SK-N-SH treated with all-trans-retinoic acid at 6 μM for 48 hours (cell line): ENCODE results near the gene DIAPH3.

Source experiments
- ATAC-seq: fragments of 200-7000 bp; cut with Tn5 transposase; 3 replicates; pipeline ENCODE4 v1.9.1; 2020; ENCODE audit warnings: mild to moderate bottlenecking, moderate library complexity
- ARNTL ChIP-seq: fragments of 450-650 bp; formaldehyde crosslinking; IDR thresholded peaks from 2 replicates; pipeline ENCODE4 v1.5.0; 2020; ENCODE audit warnings: low read depth, mild to moderate bottlenecking, moderate library complexity, borderline replicate concordance
- BACH2 ChIP-seq: fragments of 250-450 bp; sonication (Bioruptor Pico); IDR thresholded peaks from 2 replicates; pipeline ENCODE4 v1.9.0; 2021; ENCODE audit warnings: mild to moderate bottlenecking, borderline replicate concordance
- CSDC2 ChIP-seq: fragments of 250-450 bp; sonication (Bioruptor Pico); IDR thresholded peaks from 2 replicates; pipeline ENCODE4 v1.5.0; 2020; ENCODE audit warnings: mild to moderate bottlenecking, moderate library complexity
- ESRRG ChIP-seq: fragments of 250-450 bp; sonication (Bioruptor Pico); IDR thresholded peaks from 2 replicates; pipeline ENCODE4 v1.6.1; 2021; ENCODE audit warnings: mild to moderate bottlenecking
- GLIS3 ChIP-seq: fragments of 250-450 bp; sonication (Bioruptor Pico); IDR thresholded peaks from 2 replicates; pipeline ENCODE4 v1.5.0; 2020; ENCODE audit warnings: mild to moderate bottlenecking, moderate library complexity
- ISL1 ChIP-seq: fragments of 250-450 bp; sonication (Bioruptor Pico); IDR thresholded peaks from 2 replicates; pipeline ENCODE4 v2.1.2; 2022; ENCODE audit warnings: mild to moderate bottlenecking, moderate library complexity
- OSR1 ChIP-seq: fragments of 250-450 bp; sonication (Bioruptor Pico); IDR thresholded peaks from 2 replicates; pipeline ENCODE4 v1.8.0; 2022; ENCODE audit warnings: moderate library complexity, mild to moderate bottlenecking, inconsistent platforms
- PPARA ChIP-seq: fragments of 250-450 bp; sonication (Bioruptor Pico); IDR thresholded peaks from 2 replicates; pipeline ENCODE4 v1.5.0; 2020; ENCODE audit warnings: mild to moderate bottlenecking, borderline replicate concordance
- RARB ChIP-seq: fragments of 250-450 bp; sonication (Bioruptor Pico); IDR thresholded peaks from 2 replicates; pipeline ENCODE4 v1.8.0; 2021; ENCODE audit warnings: mild to moderate bottlenecking, moderate library complexity
- SNAI2 ChIP-seq: fragments of 250-450 bp; sonication (Bioruptor Pico); IDR thresholded peaks from 2 replicates; pipeline ENCODE4 v1.5.0; 2020; ENCODE audit warnings: mild to moderate bottlenecking, moderate library complexity
- TCF4 ChIP-seq: fragments of 250-450 bp; sonication (Bioruptor Pico); IDR thresholded peaks from 2 replicates; pipeline ENCODE4 v1.8.0; 2021; ENCODE audit warnings: mild to moderate bottlenecking, moderate library complexity, borderline replicate concordance
- TOX ChIP-seq: fragments of 250-450 bp; sonication (Bioruptor Pico); IDR thresholded peaks from 2 replicates; pipeline ENCODE4 v1.8.0; 2021; ENCODE audit warnings: mild to moderate bottlenecking, moderate library complexity, borderline replicate concordance
- ZC3H10 ChIP-seq: fragments of 250-450 bp; sonication (Bioruptor Pico); IDR thresholded peaks from 2 replicates; pipeline ENCODE4 v1.5.1; 2021; ENCODE audit warnings: mild to moderate bottlenecking, moderate library complexity
- ZFP3 ChIP-seq: fragments of 250-450 bp; sonication (Bioruptor Pico); IDR thresholded peaks from 2 replicates; pipeline ENCODE4 v1.5.0; 2020; ENCODE audit warnings: mild to moderate bottlenecking, moderate library complexity
- ZFP30 ChIP-seq: fragments of 450-650 bp; formaldehyde crosslinking; IDR thresholded peaks from 2 replicates; pipeline ENCODE4 v1.5.0; 2022; ENCODE audit warnings: mild to moderate bottlenecking, moderate library complexity
- ZNF565 ChIP-seq: fragments of 450-650 bp; formaldehyde crosslinking; conservative IDR thresholded peaks from 2 replicates; pipeline ENCODE4 v1.5.0; 2020; ENCODE audit warnings: low read depth, mild to moderate bottlenecking, moderate library complexity
- ZNF8 ChIP-seq: fragments of 450-650 bp; formaldehyde crosslinking; IDR thresholded peaks from 2 replicates; pipeline ENCODE4 v1.5.0; 2020; ENCODE audit warnings: mild to moderate bottlenecking, moderate library complexity
- TF ChIP-seq, protein P1 (sequence below): fragments of 250-450 bp; sonication (Bioruptor Pico); IDR thresholded peaks from 2 replicates; pipeline ENCODE4 v1.8.0; 2021; ENCODE audit warnings: low read depth, mild to moderate bottlenecking, moderate library complexity, borderline replicate concordance
- TF ChIP-seq, protein P2 (sequence below): fragments of 250-450 bp; sonication (Bioruptor Pico); IDR thresholded peaks from 2 replicates; pipeline ENCODE4 v1.5.1; 2021; ENCODE audit warnings: mild to moderate bottlenecking, moderate library complexity
- TF ChIP-seq, protein P3 (sequence below): fragments of 250-450 bp; sonication (Bioruptor Pico); IDR thresholded peaks from 2 replicates; pipeline ENCODE4 v1.5.1; 2020; ENCODE audit warnings: low read depth, mild to moderate bottlenecking, moderate library complexity
- TF ChIP-seq, protein P4 (sequence below): fragments of 250-450 bp; sonication (Bioruptor Pico); IDR thresholded peaks from 2 replicates; pipeline ENCODE4 v1.5.0; 2020; ENCODE audit warnings: mild to moderate bottlenecking, moderate library complexity

The DIAPH3 gene

DNA sequence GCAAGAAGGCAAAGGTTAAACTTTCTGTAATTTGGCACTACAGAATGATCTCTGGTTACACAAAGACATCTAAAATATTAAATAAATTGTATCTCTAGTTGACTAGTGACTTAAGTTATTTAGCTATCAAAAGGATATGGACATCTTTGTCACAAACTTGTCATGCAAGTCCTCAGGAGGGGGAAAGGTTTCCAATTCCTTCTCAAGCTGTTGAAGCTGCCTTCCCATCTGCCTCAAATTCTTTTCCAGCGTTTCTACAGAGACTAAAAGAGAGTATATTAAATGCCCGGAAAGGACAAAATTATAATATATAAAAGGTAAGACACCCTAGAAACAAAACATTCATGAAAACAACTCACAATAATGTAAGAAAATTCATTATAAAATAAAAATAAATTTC is 324.5 kb downstream of the DIAPH3 start:
- ATAC-seq, result no peak
- TF ChIP-seq ZNF565 (CRISPR knock-in tag), result no peak
- no peak for TF ChIP-seq ZFP30 (CRISPR knock-in tag)
- TF ChIP-seq ISL1, result no peak
- TF ChIP-seq BACH2 (CRISPR knock-in tag), result no peak
- no peak for TF ChIP-seq TCF4 (CRISPR knock-in tag)
- no peak for TF ChIP-seq OSR1 (CRISPR knock-in tag)
- TF ChIP-seq ESRRG (CRISPR knock-in tag), result no peak
- TF ChIP-seq RARB (CRISPR knock-in tag), result no peak
- TF ChIP-seq SNAI2 (CRISPR knock-in tag), result no peak
- TF ChIP-seq ZFP3 (CRISPR knock-in tag), result no peak
- TF ChIP-seq ARNTL (CRISPR knock-in tag), result no peak
- TF ChIP-seq, protein P1, sequence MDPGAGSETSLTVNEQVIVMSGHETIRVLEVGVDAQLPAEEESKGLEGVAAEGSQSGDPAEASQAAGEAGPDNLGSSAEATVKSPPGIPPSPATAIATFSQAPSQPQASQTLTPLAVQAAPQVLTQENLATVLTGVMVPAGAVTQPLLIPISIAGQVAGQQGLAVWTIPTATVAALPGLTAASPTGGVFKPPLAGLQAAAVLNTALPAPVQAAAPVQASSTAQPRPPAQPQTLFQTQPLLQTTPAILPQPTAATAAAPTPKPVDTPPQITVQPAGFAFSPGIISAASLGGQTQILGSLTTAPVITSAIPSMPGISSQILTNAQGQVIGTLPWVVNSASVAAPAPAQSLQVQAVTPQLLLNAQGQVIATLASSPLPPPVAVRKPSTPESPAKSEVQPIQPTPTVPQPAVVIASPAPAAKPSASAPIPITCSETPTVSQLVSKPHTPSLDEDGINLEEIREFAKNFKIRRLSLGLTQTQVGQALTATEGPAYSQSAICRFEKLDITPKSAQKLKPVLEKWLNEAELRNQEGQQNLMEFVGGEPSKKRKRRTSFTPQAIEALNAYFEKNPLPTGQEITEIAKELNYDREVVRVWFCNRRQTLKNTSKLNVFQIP (CRISPR knock-in tag), result no peak
- no peak for TF ChIP-seq TOX
- no peak for TF ChIP-seq PPARA
- TF ChIP-seq, all 23 proteins: peak for 0

DNA sequence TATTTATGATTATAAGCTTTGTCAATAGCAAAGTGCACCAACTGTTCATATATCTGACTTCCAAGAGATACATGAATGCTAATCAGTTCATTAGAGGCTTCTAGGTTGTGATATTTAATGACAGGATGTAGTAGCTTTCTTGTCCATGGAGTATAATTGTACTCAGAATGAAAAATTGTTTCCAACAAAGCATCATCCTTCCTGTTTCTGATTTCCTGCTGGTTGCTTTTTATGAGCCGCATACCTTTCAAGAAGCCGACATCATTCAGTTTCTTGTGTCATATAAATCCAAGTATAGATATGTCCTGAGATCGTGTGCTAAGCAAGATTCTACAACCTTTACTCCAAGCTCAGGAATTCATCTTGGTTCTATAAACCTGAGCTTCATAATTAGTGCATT is 326.6 kb downstream of the DIAPH3 start:
- ATAC-seq, result no peak
- TF ChIP-seq, protein P2, sequence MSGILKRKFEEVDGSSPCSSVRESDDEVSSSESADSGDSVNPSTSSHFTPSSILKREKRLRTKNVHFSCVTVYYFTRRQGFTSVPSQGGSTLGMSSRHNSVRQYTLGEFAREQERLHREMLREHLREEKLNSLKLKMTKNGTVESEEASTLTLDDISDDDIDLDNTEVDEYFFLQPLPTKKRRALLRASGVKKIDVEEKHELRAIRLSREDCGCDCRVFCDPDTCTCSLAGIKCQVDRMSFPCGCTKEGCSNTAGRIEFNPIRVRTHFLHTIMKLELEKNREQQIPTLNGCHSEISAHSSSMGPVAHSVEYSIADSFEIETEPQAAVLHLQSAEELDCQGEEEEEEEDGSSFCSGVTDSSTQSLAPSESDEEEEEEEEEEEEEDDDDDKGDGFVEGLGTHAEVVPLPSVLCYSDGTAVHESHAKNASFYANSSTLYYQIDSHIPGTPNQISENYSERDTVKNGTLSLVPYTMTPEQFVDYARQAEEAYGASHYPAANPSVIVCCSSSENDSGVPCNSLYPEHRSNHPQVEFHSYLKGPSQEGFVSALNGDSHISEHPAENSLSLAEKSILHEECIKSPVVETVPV, result no peak
- TF ChIP-seq TOX (no peak), CSDC2 (no peak)

DNA sequence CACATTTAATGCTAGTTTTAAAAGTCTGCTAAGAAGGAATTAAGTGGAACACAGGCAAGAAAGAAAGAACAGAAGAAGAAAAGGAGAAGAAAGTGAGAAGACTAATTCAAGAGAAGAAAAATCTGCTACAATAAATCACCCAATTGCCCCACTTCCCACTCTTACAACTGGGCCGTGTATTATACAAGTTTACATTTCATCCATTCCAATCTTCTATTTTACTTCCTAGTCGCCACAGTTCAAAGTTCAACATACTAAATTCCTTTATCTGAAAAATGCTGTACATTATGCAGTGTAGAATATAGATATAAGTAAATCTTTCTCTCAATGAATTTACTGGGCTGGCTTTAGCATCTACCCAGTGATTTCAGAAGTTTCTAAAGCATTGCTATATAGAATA is 328.2 kb downstream of the DIAPH3 start:
- TF ChIP-seq BACH2 (CRISPR knock-in tag) (no peak), ARNTL (CRISPR knock-in tag) (no peak), GLIS3 (CRISPR knock-in tag) (no peak), ZFP3 (CRISPR knock-in tag) (no peak), ZNF8 (CRISPR knock-in tag) (no peak), ESRRG (CRISPR knock-in tag) (no peak), ISL1 (no peak)
- TF ChIP-seq, protein P3, sequence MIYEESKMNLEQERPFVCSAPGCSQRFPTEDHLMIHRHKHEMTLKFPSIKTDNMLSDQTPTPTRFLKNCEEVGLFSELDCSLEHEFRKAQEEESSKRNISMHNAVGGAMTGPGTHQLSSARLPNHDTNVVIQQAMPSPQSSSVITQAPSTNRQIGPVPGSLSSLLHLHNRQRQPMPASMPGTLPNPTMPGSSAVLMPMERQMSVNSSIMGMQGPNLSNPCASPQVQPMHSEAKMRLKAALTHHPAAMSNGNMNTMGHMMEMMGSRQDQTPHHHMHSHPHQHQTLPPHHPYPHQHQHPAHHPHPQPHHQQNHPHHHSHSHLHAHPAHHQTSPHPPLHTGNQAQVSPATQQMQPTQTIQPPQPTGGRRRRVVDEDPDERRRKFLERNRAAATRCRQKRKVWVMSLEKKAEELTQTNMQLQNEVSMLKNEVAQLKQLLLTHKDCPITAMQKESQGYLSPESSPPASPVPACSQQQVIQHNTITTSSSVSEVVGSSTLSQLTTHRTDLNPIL (CRISPR knock-in tag), result no peak
- ATAC-seq, result no peak

DNA sequence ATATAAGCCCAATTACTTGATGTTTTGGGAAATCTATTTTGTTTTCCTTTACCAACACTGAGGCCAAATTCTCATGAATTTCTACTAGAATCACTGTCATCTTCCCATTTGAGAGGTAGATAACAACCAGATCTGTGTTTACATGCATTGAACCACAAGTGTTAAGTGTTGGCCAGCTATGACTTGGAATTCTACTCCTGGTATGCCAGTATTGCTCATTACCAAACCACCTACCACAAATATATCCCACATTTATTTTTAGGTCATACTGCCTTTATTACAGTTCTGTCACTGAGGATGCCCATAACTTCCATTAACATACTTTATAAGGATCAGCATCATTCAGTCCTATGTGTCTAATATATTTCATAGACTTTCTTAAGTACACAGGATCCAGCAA is 328.9 kb downstream of the DIAPH3 start:
- ATAC-seq, result no peak
- TF ChIP-seq ZFP3 (CRISPR knock-in tag) (no peak), RARB (CRISPR knock-in tag) (no peak), ZC3H10 (no peak), ZFP30 (CRISPR knock-in tag) (no peak), ARNTL (CRISPR knock-in tag) (no peak), ESRRG (CRISPR knock-in tag) (no peak), ZNF565 (CRISPR knock-in tag) (no peak), PPARA (no peak), TCF4 (CRISPR knock-in tag) (no peak), BACH2 (CRISPR knock-in tag) (no peak), TOX (no peak), ISL1 (no peak)
- TF ChIP-seq, protein P2, result no peak
- TF ChIP-seq, protein P4, sequence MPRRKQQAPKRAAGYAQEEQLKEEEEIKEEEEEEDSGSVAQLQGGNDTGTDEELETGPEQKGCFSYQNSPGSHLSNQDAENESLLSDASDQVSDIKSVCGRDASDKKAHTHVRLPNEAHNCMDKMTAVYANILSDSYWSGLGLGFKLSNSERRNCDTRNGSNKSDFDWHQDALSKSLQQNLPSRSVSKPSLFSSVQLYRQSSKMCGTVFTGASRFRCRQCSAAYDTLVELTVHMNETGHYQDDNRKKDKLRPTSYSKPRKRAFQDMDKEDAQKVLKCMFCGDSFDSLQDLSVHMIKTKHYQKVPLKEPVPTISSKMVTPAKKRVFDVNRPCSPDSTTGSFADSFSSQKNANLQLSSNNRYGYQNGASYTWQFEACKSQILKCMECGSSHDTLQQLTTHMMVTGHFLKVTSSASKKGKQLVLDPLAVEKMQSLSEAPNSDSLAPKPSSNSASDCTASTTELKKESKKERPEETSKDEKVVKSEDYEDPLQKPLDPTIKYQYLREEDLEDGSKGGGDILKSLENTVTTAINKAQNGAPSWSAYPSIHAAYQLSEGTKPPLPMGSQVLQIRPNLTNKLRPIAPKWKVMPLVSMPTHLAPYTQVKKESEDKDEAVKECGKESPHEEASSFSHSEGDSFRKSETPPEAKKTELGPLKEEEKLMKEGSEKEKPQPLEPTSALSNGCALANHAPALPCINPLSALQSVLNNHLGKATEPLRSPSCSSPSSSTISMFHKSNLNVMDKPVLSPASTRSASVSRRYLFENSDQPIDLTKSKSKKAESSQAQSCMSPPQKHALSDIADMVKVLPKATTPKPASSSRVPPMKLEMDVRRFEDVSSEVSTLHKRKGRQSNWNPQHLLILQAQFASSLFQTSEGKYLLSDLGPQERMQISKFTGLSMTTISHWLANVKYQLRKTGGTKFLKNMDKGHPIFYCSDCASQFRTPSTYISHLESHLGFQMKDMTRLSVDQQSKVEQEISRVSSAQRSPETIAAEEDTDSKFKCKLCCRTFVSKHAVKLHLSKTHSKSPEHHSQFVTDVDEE (CRISPR knock-in tag), result no peak
- TF ChIP-seq, protein P3 (CRISPR knock-in tag), result no peak
